ENCODE data around the gene PCDHGA1.

The PCDHGA1 gene

DNA sequence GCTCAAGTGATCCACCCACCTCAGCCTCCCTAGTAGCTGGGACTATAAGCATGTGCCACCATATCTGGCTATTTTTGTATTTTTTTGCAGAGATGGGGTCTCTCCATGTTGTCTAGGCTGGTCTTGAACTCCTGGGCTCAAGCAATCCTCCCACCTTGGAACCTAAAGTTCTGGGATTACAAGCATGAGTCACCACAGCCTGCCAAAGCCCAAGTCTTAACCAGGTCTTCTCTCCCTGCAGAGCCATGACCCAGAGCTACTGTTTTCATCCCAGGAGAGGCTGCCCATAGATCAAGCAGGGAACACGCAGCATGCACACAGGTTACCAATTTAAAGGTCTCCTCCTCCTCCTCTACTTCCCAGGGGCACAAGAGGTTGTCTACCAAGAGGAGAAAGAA is 188.3 kb downstream of the PCDHGA1 start:
- POLR2A ChIA-PET: no interaction called here
- CTCF ChIA-PET: interaction anchor here (0.6 to 1.5 kb wide), 3 partner anchors 39 to 122 kb away, joined by 3 to 9 read pairs (median 8); partner anchors contain the start of gene PCDHGA11

DNA sequence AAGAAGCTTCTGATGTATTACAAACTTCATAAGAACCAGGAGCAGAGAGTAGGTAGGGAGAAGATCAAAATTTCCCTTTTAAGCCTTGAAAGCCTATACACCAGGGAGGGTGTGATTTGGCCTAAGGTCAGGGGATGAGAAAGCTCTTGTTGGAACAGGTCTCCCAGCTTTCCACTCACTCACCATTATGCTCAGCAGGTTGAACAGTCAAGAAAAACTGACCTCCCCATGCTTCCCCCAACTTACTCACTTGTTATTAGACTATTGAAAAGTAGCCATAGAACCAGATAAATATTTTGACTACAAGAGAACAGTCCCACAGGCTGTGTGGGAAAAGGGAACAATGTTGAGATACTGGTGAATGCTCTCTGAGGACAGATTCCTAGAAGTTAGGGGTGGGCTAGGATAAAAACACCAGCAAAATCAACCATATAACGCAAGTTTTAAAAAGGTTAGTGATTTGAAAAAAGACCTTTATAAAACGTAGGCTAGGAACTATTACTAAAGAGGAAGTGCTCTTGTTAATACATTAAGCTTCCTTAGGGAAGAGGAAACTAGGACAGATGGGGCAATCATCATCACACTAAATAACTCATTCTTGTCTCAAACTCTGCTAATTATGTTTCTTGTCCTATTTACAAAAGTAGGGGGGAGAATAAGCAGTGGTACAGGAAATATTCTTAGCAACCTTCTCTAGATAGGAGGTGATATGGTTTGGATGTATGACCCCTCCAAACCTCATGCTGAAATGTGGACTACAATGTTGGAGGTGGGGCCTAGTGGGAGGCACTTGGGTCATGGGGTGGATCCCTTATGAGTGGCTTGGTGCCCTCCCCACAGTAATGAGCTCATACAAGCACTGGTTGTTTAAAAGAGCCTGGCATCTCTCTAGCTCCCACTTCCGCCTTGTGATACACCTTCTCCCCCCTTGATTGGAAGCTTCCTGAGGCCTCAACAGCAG is 189.6 kb downstream of the PCDHGA1 start:
- peaks cover 16 to 93% of the 10 kb centered on the region in 2 experiments for H3K36me3 ChIP-seq (ENCODE audit: control insufficient read depth in 2 of 2, insufficient read depth in 1 of 2, low read length in 2 of 2)
- H3K4me1 ChIP-seq (ENCODE audit: control insufficient read depth, insufficient read depth, low read length): peaks cover 11% of the 10 kb centered on the region
- POLR2A ChIA-PET: no interaction called here

More for the DNA sequence above, 188.3 kb downstream of the PCDHGA1 start:
- H3K4me1 ChIP-seq (ENCODE audit: control insufficient read depth, insufficient read depth, low read length): peaks cover 8% of the 10 kb centered on the region
- no peak overlapping the region for H3K27ac ChIP-seq (ENCODE audit: extremely low read depth, low read depth, low read length)
- TF ChIP-seq, protein P1, sequence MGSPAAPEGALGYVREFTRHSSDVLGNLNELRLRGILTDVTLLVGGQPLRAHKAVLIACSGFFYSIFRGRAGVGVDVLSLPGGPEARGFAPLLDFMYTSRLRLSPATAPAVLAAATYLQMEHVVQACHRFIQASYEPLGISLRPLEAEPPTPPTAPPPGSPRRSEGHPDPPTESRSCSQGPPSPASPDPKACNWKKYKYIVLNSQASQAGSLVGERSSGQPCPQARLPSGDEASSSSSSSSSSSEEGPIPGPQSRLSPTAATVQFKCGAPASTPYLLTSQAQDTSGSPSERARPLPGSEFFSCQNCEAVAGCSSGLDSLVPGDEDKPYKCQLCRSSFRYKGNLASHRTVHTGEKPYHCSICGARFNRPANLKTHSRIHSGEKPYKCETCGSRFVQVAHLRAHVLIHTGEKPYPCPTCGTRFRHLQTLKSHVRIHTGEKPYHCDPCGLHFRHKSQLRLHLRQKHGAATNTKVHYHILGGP (tag by site-specific recombination; IDR thresholded peaks at IDR 0.05): no peak
- TF ChIP-seq ZNF311 (tag by site-specific recombination; IDR thresholded peaks at IDR 0.05; ENCODE audit: borderline replicate concordance) (no peak), ZNF596 (tag by site-specific recombination; IDR thresholded peaks at IDR 0.05) (no peak), ZNF558 (tag by site-specific recombination; IDR thresholded peaks at IDR 0.05) (no peak)
- TF ChIP-seq, protein P2, sequence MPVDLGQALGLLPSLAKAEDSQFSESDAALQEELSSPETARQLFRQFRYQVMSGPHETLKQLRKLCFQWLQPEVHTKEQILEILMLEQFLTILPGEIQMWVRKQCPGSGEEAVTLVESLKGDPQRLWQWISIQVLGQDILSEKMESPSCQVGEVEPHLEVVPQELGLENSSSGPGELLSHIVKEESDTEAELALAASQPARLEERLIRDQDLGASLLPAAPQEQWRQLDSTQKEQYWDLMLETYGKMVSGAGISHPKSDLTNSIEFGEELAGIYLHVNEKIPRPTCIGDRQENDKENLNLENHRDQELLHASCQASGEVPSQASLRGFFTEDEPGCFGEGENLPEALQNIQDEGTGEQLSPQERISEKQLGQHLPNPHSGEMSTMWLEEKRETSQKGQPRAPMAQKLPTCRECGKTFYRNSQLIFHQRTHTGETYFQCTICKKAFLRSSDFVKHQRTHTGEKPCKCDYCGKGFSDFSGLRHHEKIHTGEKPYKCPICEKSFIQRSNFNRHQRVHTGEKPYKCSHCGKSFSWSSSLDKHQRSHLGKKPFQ (tag by site-specific recombination; IDR thresholded peaks at IDR 0.05): no peak
- H3K9me3 ChIP-seq (ENCODE audit: control insufficient read depth, insufficient read depth, low read depth, low read length): no peaks in the 10 kb centered on the region
- H3K36me3 ChIP-seq (ENCODE audit: control insufficient read depth in 2 of 2, insufficient read depth in 1 of 2, low read length in 2 of 2): peaks cover 16 to 84% of the 10 kb centered on the region in 2 experiments
- H3K4me3 ChIP-seq (ENCODE audit: low read depth, low read length): no peak overlapping the region

More for the DNA sequence above, 189.6 kb downstream of the PCDHGA1 start:
- Histone ChIP-seq H3K27ac (ENCODE audit: extremely low read depth, low read depth, low read length) (no peak overlapping the region), H3K4me3 (ENCODE audit: low read depth, low read length) (no peak overlapping the region), H3K9me3 (ENCODE audit: control insufficient read depth, insufficient read depth, low read depth, low read length) (no peaks in the 10 kb centered on the region)
- no peak for TF ChIP-seq RBAK (tag by site-specific recombination; IDR thresholded peaks at IDR 0.05)
- no peak for TF ChIP-seq ZNF146 (tag by site-specific recombination; IDR thresholded peaks at IDR 0.05)
- no peak for TF ChIP-seq REPIN1 (tag by site-specific recombination; IDR thresholded peaks at IDR 0.05; ENCODE audit: low read depth)
- no peak for TF ChIP-seq ZNF544 (tag by site-specific recombination; IDR thresholded peaks at IDR 0.05)
- no peak for TF ChIP-seq ZBTB8A (tag by site-specific recombination; IDR thresholded peaks at IDR 0.05)
- no peak for TF ChIP-seq ZNF214 (tag by site-specific recombination; IDR thresholded peaks at IDR 0.05; ENCODE audit: borderline replicate concordance)
- no peak for TF ChIP-seq ZNF585B (tag by site-specific recombination; IDR thresholded peaks at IDR 0.05)
- TF ChIP-seq ZNF555 (tag by site-specific recombination; conservative IDR thresholded peaks at IDR 0.05): no peak
- TF ChIP-seq ZNF558 (tag by site-specific recombination; IDR thresholded peaks at IDR 0.05): no peak
- TF ChIP-seq ZNF747 (tag by site-specific recombination; IDR thresholded peaks at IDR 0.05): no peak
- TF ChIP-seq ZNF776 (tag by site-specific recombination; IDR thresholded peaks at IDR 0.05; ENCODE audit: borderline replicate concordance): no peak
- TF ChIP-seq ZNF394 (tag by site-specific recombination; IDR thresholded peaks at IDR 0.05; ENCODE audit: borderline replicate concordance): no peak
- no peak for TF ChIP-seq YY1 (tag by site-specific recombination; IDR thresholded peaks at IDR 0.05)
- no peak for TF ChIP-seq ZNF837 (tag by site-specific recombination; IDR thresholded peaks at IDR 0.05)
- TF ChIP-seq, protein P3, sequence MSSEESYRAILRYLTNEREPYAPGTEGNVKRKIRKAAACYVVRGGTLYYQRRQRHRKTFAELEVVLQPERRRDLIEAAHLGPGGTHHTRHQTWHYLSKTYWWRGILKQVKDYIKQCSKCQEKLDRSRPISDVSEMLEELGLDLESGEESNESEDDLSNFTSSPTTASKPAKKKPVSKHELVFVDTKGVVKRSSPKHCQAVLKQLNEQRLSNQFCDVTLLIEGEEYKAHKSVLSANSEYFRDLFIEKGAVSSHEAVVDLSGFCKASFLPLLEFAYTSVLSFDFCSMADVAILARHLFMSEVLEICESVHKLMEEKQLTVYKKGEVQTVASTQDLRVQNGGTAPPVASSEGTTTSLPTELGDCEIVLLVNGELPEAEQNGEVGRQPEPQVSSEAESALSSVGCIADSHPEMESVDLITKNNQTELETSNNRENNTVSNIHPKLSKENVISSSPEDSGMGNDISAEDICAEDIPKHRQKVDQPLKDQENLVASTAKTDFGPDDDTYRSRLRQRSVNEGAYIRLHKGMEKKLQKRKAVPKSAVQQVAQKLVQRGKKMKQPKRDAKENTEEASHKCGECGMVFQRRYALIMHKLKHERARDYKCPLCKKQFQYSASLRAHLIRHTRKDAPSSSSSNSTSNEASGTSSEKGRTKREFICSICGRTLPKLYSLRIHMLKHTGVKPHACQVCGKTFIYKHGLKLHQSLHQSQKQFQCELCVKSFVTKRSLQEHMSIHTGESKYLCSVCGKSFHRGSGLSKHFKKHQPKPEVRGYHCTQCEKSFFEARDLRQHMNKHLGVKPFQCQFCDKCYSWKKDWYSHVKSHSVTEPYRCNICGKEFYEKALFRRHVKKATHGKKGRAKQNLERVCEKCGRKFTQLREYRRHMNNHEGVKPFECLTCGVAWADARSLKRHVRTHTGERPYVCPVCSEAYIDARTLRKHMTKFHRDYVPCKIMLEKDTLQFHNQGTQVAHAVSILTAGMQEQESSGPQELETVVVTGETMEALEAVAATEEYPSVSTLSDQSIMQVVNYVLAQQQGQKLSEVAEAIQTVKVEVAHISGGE (tag by site-specific recombination; conservative IDR thresholded peaks at IDR 0.05; ENCODE audit: low read depth): no peak
- TF ChIP-seq, protein P4, sequence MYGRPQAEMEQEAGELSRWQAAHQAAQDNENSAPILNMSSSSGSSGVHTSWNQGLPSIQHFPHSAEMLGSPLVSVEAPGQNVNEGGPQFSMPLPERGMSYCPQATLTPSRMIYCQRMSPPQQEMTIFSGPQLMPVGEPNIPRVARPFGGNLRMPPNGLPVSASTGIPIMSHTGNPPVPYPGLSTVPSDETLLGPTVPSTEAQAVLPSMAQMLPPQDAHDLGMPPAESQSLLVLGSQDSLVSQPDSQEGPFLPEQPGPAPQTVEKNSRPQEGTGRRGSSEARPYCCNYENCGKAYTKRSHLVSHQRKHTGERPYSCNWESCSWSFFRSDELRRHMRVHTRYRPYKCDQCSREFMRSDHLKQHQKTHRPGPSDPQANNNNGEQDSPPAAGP (tag by site-specific recombination; IDR thresholded peaks at IDR 0.05): no peak
- no peak for TF ChIP-seq ZBTB21 (tag by site-specific recombination; IDR thresholded peaks at IDR 0.05)
- CTCF ChIA-PET: interaction anchor here (0.5 to 10.9 kb wide), 11 partner anchors 6 to 123 kb away, joined by 3 to 160 read pairs (median 10); partner anchors contain the start of genes PCDHGA11, PCDHGA12, PCDHGB5 and PCDHGB7
